ENCODE data around the gene SCN2A.
"Not testable (repeated sequence)": the region's sequence is repeated elsewhere in the genome, so short reads cannot be mapped to it uniquely, and the experiment has no call there.

SCN2A gene

DNA sequence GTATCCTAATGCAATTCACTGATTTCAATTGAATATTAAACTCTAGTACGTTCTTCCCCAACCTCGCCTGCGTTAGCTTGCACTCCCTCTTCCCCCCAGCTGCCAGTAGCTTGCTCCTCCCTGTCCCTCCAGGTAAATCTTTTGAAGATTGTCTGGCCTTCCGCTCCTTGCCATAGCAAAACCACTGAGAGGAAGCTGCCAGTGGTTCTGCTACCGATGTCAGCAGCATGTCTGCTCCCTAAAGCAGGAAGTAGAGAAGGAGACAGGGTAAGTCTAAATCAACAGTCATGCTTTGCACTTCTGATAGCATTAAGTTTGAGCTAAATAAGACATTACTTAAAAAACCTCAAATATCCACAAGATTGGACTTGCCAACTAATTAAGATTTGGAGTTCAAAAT is 89.1 kb downstream of the SCN2A start:
- Histone ChIP-seq H3K4me3 (ENCODE audit: low read length in 2 of 2) (peak overlapping the region in 1 of 2 donors; percentile 13), H2BK120ac (ENCODE audit: low read depth, low read length) (no peak overlapping the region), H3K23ac (ENCODE audit: low read depth, low read length, poor library complexity) (no peak overlapping the region), H3K27me3 (ENCODE audit: control insufficient read depth in 3 of 3, insufficient read depth in 3 of 3, low read depth in 1 of 3, low read length in 3 of 3) (no peaks in the 10 kb centered on the region), H3K4me1 (ENCODE audit: control insufficient read depth in 2 of 2, insufficient read depth in 1 of 2, low read depth in 1 of 2, low read length in 2 of 2) (no peaks in the 10 kb centered on the region), H3K9me3 (replicated peaks in 1 of 2; ENCODE audit: control insufficient read depth in 2 of 2, insufficient read depth in 1 of 2, low read depth in 1 of 2, low read length in 2 of 2) (peaks cover 0 to under 1% of the 10 kb centered on the region in 2 donors), H2AK5ac (ENCODE audit: low read depth, low read length) (no peak overlapping the region), H4K8ac (ENCODE audit: low read depth, low read length) (no peak overlapping the region), H3K9ac (ENCODE audit: low read depth, low read length, poor library complexity) (no peak overlapping the region), H2BK15ac (ENCODE audit: low read length) (no peak overlapping the region), H3K18ac (ENCODE audit: low read length) (no peak overlapping the region), H3K4ac (ENCODE audit: low read length) (no peak overlapping the region), H2BK5ac (ENCODE audit: low read length) (no peak overlapping the region), H2BK12ac (ENCODE audit: low read length) (no peak overlapping the region), H3K4me2 (ENCODE audit: insufficient read depth, low read length, poor library complexity, severe bottlenecking) (no peak overlapping the region), H3K36me3 (replicated peaks in 1 of 2; ENCODE audit: control insufficient read depth in 2 of 2, insufficient read depth in 2 of 2, low read length in 2 of 2) (no peaks in the 10 kb centered on the region), H3K14ac (ENCODE audit: low read length) (no peak overlapping the region), H2AFZ (ENCODE audit: low read length) (peak overlapping the region; percentile 38), H3K79me1 (ENCODE audit: low read depth, low read length) (no peaks in the 10 kb centered on the region), H3K27ac (replicated peaks; ENCODE audit: low read length) (no peak overlapping the region), H4K91ac (ENCODE audit: low read depth, low read length, poor library complexity) (no peak overlapping the region)
- DNase-seq (ENCODE audit: low spot score), result no peak
- WGBS, 2 donors (ENCODE audit: extremely low coverage in 2 of 2, insufficient read length in 2 of 2, insufficient replicate concordance in 1 of 2), result no CpG with 5 or more reads among the region's 5 CpGs

DNA sequence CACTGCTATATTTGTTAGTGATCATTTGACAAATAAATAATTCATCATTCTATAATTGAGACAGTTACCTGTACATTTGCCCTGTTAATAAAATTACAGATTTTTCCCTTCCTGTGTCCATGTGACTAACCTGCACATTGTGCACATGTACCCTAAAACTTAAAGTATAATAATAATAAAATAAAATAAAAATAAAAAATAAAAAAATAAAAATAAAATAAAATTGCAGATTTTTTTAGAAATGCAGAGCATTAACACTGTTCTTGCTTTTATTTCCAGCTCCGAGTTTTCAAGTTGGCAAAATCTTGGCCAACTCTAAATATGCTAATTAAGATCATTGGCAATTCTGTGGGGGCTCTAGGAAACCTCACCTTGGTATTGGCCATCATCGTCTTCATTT is 105.1 kb downstream of the SCN2A start:
- H3K9me3 ChIP-seq (replicated peaks in 1 of 2; ENCODE audit: control insufficient read depth in 2 of 2, insufficient read depth in 1 of 2, low read depth in 1 of 2, low read length in 2 of 2); H2BK120ac ChIP-seq (ENCODE audit: low read depth, low read length); H3K36me3 ChIP-seq (replicated peaks in 1 of 2; ENCODE audit: control insufficient read depth in 2 of 2, insufficient read depth in 2 of 2, low read length in 2 of 2); H3K27ac ChIP-seq (replicated peaks; ENCODE audit: low read length); H2BK15ac ChIP-seq (ENCODE audit: low read length); DNase-seq (ENCODE audit: low spot score); H3K23ac ChIP-seq (ENCODE audit: low read depth, low read length, poor library complexity); H3K4ac ChIP-seq (ENCODE audit: low read length); H3K79me1 ChIP-seq (ENCODE audit: low read depth, low read length); H3K4me2 ChIP-seq (ENCODE audit: insufficient read depth, low read length, poor library complexity, severe bottlenecking); H3K4me3 ChIP-seq (ENCODE audit: low read length in 2 of 2); H2AK5ac ChIP-seq (ENCODE audit: low read depth, low read length); H4K8ac ChIP-seq (ENCODE audit: low read depth, low read length); H2BK5ac ChIP-seq (ENCODE audit: low read length); H2BK12ac ChIP-seq (ENCODE audit: low read length); H3K27me3 ChIP-seq (ENCODE audit: control insufficient read depth in 3 of 3, insufficient read depth in 3 of 3, low read depth in 1 of 3, low read length in 3 of 3); H3K9ac ChIP-seq (ENCODE audit: low read depth, low read length, poor library complexity); H3K4me1 ChIP-seq (ENCODE audit: control insufficient read depth in 2 of 2, insufficient read depth in 1 of 2, low read depth in 1 of 2, low read length in 2 of 2); H3K18ac ChIP-seq (ENCODE audit: low read length); H4K91ac ChIP-seq (ENCODE audit: low read depth, low read length, poor library complexity); H3K14ac ChIP-seq (ENCODE audit: low read length); H2AFZ ChIP-seq (ENCODE audit: low read length): not testable (repeated sequence)
- no CpG with 5 or more reads among the region's 2 CpGs for WGBS, 2 donors (ENCODE audit: extremely low coverage in 2 of 2, insufficient read length in 2 of 2, insufficient replicate concordance in 1 of 2)

DNA sequence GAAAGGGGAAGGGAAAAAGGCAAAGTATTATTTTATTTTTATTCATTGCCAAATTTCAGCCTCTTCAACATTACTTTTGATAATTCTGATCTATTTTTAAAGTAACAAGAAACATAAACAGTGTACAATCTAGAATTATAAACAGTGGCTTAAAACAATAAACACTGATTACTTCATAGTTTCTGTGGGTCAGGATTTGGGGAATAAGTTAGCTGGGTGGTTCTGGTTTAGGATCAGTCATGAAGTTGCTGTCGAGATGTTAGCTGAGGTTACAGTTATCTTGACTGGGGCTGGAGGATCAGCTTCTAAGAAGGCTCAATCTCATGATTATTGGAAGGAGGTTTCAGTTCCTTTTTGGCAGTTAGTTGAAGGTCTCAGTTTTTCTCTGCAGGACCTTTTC is 109.2 kb downstream of the SCN2A start:
- no peaks in the 10 kb centered on the region for H3K9me3 ChIP-seq (replicated peaks in 1 of 2; ENCODE audit: control insufficient read depth in 2 of 2, insufficient read depth in 1 of 2, low read depth in 1 of 2, low read length in 2 of 2)
- H3K27ac ChIP-seq (replicated peaks; ENCODE audit: low read length), result no peak overlapping the region
- H2BK15ac ChIP-seq (ENCODE audit: low read length), result no peak overlapping the region
- no peaks in the 10 kb centered on the region for H3K27me3 ChIP-seq (ENCODE audit: control insufficient read depth in 3 of 3, insufficient read depth in 3 of 3, low read depth in 1 of 3, low read length in 3 of 3)
- no peak overlapping the region for H3K9ac ChIP-seq (ENCODE audit: low read depth, low read length, poor library complexity)
- no peak overlapping the region for H2AK5ac ChIP-seq (ENCODE audit: low read depth, low read length)
- no peak overlapping the region for H3K23ac ChIP-seq (ENCODE audit: low read depth, low read length, poor library complexity)
- H3K4me3 ChIP-seq (ENCODE audit: low read length in 2 of 2), result no peak overlapping the region
- no peak overlapping the region for H3K14ac ChIP-seq (ENCODE audit: low read length)
- H2BK120ac ChIP-seq (ENCODE audit: low read depth, low read length), result no peak overlapping the region
- no peak for DNase-seq (ENCODE audit: low spot score)
- no CpG with 5 or more reads among the region's 1 CpG for WGBS, 2 donors (ENCODE audit: extremely low coverage in 2 of 2, insufficient read length in 2 of 2, insufficient replicate concordance in 1 of 2)
- no peak overlapping the region for H2AFZ ChIP-seq (ENCODE audit: low read length)
- H4K8ac ChIP-seq (ENCODE audit: low read depth, low read length), result no peak overlapping the region
- H2BK12ac ChIP-seq (ENCODE audit: low read length), result no peak overlapping the region
- no peaks in the 10 kb centered on the region for H3K79me1 ChIP-seq (ENCODE audit: low read depth, low read length)
- no peaks in the 10 kb centered on the region for H3K36me3 ChIP-seq (replicated peaks in 1 of 2; ENCODE audit: control insufficient read depth in 2 of 2, insufficient read depth in 2 of 2, low read length in 2 of 2)
- no peak overlapping the region for H2BK5ac ChIP-seq (ENCODE audit: low read length)
- H3K4me1 ChIP-seq (ENCODE audit: control insufficient read depth in 2 of 2, insufficient read depth in 1 of 2, low read depth in 1 of 2, low read length in 2 of 2), result no peaks in the 10 kb centered on the region
- H3K4ac ChIP-seq (ENCODE audit: low read length), result no peak overlapping the region
- H3K18ac ChIP-seq (ENCODE audit: low read length), result no peak overlapping the region
- H4K91ac ChIP-seq (ENCODE audit: low read depth, low read length, poor library complexity), result no peak overlapping the region
- H3K4me2 ChIP-seq (ENCODE audit: insufficient read depth, low read length, poor library complexity, severe bottlenecking), result no peak overlapping the region

DNA sequence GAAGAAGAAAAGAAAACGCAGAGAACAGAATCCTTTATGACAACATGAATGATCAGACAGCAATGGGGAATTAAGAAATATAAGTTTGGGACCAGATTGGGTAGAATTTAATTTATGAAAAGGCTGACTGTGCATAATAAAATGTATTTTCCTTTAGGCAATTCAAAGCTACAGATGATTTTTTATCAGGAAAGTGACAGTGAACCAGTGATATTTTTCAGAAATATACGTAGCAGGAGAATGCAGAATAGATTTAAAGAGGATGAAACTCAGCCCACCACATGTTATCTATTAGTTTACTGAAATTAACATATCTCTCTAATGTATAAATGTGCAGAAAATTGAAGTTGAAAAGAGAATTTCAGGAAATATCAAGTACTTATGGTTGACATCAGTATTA is 110.0 kb downstream of the SCN2A start:
- 100% methylated on average over 1 of the region's 2 CpGs; no CpG with 5 or more reads in 1 of the 2 donors for WGBS, 2 donors (ENCODE audit: extremely low coverage in 2 of 2, insufficient read length in 2 of 2, insufficient replicate concordance in 1 of 2)
- H3K4me3 ChIP-seq (ENCODE audit: low read length in 2 of 2), result no peak overlapping the region
- no peak overlapping the region for H3K4me2 ChIP-seq (ENCODE audit: insufficient read depth, low read length, poor library complexity, severe bottlenecking)
- H4K8ac ChIP-seq (ENCODE audit: low read depth, low read length), result no peak overlapping the region
- no peaks in the 10 kb centered on the region for H3K4me1 ChIP-seq (ENCODE audit: control insufficient read depth in 2 of 2, insufficient read depth in 1 of 2, low read depth in 1 of 2, low read length in 2 of 2)
- H3K18ac ChIP-seq (ENCODE audit: low read length), result no peak overlapping the region
- H2BK5ac ChIP-seq (ENCODE audit: low read length), result no peak overlapping the region
- no peak overlapping the region for H3K14ac ChIP-seq (ENCODE audit: low read length)
- H3K36me3 ChIP-seq (replicated peaks in 1 of 2; ENCODE audit: control insufficient read depth in 2 of 2, insufficient read depth in 2 of 2, low read length in 2 of 2), result no peaks in the 10 kb centered on the region
- no peak overlapping the region for H4K91ac ChIP-seq (ENCODE audit: low read depth, low read length, poor library complexity)
- H3K27ac ChIP-seq (replicated peaks; ENCODE audit: low read length), result no peak overlapping the region
- no peak overlapping the region for H3K9ac ChIP-seq (ENCODE audit: low read depth, low read length, poor library complexity)
- H2AK5ac ChIP-seq (ENCODE audit: low read depth, low read length), result no peak overlapping the region
- no peak overlapping the region for H3K4ac ChIP-seq (ENCODE audit: low read length)
- H2AFZ ChIP-seq (ENCODE audit: low read length), result no peak overlapping the region
- no peaks in the 10 kb centered on the region for H3K9me3 ChIP-seq (replicated peaks in 1 of 2; ENCODE audit: control insufficient read depth in 2 of 2, insufficient read depth in 1 of 2, low read depth in 1 of 2, low read length in 2 of 2)
- H2BK12ac ChIP-seq (ENCODE audit: low read length), result no peak overlapping the region
- no peak overlapping the region for H2BK120ac ChIP-seq (ENCODE audit: low read depth, low read length)
- H3K23ac ChIP-seq (ENCODE audit: low read depth, low read length, poor library complexity), result no peak overlapping the region
- H2BK15ac ChIP-seq (ENCODE audit: low read length), result no peak overlapping the region
- no peak for DNase-seq (ENCODE audit: low spot score)
- no peaks in the 10 kb centered on the region for H3K79me1 ChIP-seq (ENCODE audit: low read depth, low read length)
- H3K27me3 ChIP-seq (ENCODE audit: control insufficient read depth in 3 of 3, insufficient read depth in 3 of 3, low read depth in 1 of 3, low read length in 3 of 3), result no peaks in the 10 kb centered on the region
